SH-SY5Y (cell line): ENCODE results near the gene TMEM18.

Experiments
- GATA2 ChIP-seq: IDR thresholded peaks from 2 replicates; pipeline ENCODE4 v1.6.1; 2011; ENCODE audit warnings: mild to moderate bottlenecking, low read depth, low read length
- GATA3 ChIP-seq: IDR thresholded peaks from 2 replicates; pipeline ENCODE4 v1.6.1; 2011; ENCODE audit warnings: low read depth, mild to moderate bottlenecking, low read length, moderate library complexity

DNA sequence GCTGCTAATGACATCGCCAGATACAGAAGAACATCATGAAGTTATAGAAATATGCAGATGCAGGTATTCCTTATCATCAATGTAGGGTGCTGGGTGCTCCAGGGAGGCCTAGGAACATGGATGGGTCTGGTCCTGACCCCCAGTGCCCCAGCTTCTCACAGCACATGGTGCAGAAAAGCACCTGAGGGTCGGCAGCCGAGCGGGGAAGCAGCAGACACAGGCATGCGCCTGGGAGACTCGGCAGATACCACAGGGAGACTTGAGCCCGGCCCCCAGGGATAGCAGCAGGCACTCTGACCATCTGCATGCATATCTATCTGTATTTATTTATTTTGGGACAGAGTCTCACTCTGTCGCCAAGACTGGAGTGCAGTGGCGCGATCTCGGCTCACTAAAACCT lies 43.2 kb downstream of the TMEM18 start:
- no peak for TF ChIP-seq GATA3
- TF ChIP-seq GATA2: no peak
